Measurements from ENCODE around the gene PAQR5.

The PAQR5 gene

GRCh38 chr15:69318033-69318432 lies 19.3 kb downstream of the PAQR5 start:
- no peak overlapping the region for H3K27ac ChIP-seq
- ChIA-PET POLR2A (ENCODE audit: low non-redundant PET) (no interaction called here), CTCF (interaction anchor here (0.8 kb wide), 1 partner anchor 12 kb away, joined by 3 read pairs; no protein-coding TSS in a partner anchor)
- TF ChIP-seq, protein P1, sequence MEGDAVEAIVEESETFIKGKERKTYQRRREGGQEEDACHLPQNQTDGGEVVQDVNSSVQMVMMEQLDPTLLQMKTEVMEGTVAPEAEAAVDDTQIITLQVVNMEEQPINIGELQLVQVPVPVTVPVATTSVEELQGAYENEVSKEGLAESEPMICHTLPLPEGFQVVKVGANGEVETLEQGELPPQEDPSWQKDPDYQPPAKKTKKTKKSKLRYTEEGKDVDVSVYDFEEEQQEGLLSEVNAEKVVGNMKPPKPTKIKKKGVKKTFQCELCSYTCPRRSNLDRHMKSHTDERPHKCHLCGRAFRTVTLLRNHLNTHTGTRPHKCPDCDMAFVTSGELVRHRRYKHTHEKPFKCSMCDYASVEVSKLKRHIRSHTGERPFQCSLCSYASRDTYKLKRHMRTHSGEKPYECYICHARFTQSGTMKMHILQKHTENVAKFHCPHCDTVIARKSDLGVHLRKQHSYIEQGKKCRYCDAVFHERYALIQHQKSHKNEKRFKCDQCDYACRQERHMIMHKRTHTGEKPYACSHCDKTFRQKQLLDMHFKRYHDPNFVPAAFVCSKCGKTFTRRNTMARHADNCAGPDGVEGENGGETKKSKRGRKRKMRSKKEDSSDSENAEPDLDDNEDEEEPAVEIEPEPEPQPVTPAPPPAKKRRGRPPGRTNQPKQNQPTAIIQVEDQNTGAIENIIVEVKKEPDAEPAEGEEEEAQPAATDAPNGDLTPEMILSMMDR (conservative IDR thresholded peaks at IDR 0.05; ENCODE audit: low read depth), result no peak
- no peak for DNase-seq (ENCODE audit: low spot score)

DNA sequence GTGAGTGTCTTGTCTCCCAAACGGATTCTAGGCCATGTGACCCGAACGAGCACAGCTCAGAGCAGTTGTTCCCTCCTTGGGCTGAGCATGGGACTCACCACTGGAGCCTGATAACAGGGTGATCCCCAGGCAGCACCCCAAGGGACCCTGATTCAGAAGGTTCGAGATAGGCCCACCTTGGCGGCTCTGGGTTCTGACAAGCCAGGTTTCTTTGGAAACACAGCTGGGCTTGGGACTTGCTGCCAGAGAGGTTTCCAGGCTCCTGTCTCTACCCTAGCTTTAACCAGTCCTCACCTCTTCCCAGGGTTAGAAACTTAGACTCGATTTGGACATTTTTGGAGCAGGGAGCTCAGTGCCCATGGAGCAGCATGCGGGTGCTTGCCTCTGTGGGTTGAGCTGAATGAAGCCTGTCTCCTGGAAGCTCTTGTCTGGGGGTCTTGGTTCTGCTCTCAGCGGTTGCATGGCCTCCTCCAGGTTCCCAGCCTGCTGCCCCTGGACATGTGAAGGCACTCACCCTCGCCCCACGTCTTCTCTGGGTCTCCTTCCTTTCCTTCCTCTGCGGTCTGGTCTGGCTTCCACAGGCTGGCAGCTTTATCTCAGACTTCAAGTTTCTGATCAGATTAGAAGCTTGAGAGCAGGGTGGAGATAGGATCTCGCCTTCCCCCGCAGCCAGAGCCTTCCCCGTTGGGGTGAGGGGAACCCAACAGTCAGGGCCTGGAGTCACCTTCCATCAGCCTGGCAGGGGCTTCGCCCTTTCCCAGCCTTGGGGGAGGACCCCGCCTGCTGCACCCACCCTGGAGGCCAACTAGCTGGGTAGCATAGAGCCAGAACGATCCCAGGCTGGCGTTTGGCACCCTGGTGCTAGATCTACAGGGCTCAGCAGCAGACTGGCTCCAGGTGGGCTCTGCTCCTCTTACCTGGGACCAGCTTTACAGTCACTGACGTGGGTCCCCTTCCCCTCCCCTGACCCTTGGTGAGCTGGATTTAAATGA lies 21.0 kb downstream of the PAQR5 start:
- POLR2A ChIA-PET (ENCODE audit: low non-redundant PET), result no interaction called here
- CTCF ChIA-PET, result interaction anchor here (0.7 to 1.1 kb wide), 2 partner anchors 23 to 943 kb away, joined by 3 read pairs; no protein-coding TSS in a partner anchor
- no peak for DNase-seq (ENCODE audit: low spot score)
- no peak overlapping the region for H3K27ac ChIP-seq
- TF ChIP-seq, protein P1 (conservative IDR thresholded peaks at IDR 0.05; ENCODE audit: low read depth), result no peak

DNA sequence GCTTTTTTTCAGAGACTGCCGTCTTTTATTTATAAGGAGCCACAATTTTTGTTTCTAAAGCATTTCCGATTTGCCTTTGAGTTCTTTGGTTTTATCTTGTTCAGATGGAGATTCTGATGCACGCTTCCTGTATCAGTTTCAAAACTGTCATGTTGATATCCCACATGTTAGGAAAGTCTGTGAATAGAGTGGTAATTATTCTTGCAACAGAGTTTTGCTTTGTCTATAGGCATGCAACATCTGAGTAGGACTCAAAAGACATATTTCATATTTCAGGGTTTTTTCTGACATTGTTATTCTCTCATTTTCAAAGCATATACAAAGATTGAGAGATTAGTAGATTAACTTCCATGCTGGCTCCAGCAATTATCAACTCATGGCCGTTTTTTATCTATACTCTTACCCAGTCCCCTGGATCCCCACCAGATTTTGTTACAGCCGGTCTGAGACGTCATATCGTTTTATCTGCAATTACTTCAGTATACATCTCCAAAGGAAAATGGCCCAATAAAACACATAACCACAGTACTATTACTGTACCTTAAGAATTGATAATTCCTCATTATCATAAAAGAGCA lies 22.4 kb downstream of the PAQR5 start:
- TF ChIP-seq, protein P1 (conservative IDR thresholded peaks at IDR 0.05; ENCODE audit: low read depth), result no peak
- POLR2A ChIA-PET (ENCODE audit: low non-redundant PET), result no interaction called here
- no peak for DNase-seq (ENCODE audit: low spot score)

DNA sequence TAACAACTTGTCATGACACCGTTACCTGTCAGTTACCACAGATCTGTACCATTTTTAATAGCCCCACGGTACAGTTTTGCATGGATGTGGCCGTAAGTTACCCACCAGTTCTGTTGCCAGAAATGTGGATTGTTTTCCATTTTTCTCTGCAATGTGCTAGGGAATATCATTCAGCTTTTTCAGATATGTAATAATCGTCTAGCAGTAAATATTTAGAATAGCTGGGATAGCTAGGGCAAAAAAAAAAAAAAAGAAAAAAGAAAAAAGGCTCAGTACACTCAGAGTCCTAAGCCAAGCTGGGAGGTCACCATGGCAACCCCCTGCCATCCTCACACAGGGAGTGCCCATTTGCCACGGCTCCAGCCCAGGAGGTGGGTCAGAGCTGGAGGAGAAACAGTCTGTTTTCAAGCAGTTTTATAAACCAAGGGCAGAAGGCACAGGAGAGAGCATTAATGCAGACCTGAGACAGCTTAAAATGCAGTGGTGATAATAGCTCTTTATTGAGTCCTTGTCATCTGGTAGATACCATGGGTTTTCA lies 25.2 kb downstream of the PAQR5 start:
- no peak overlapping the region for H3K27ac ChIP-seq
- DNase-seq (ENCODE audit: low spot score), result no peak
- TF ChIP-seq, protein P1 (conservative IDR thresholded peaks at IDR 0.05; ENCODE audit: low read depth), result no peak
- CTCF ChIA-PET, result interaction anchor here (0.6 kb wide), 1 partner anchor 15 kb away, joined by 4 read pairs; no protein-coding TSS in a partner anchor
- POLR2A ChIA-PET (ENCODE audit: low non-redundant PET), result no interaction called here

More for the DNA sequence above, 22.4 kb downstream of the PAQR5 start:
- H3K27ac ChIP-seq, result no peak overlapping the region
- CTCF ChIA-PET, result interaction anchor here (0.6 kb wide), 1 partner anchor 15 kb away, joined by 7 read pairs; no protein-coding TSS in a partner anchor

- CTCF ChIA-PET, result no interaction called here
- H3K27ac ChIP-seq, result no peak overlapping the region
- POLR2A ChIA-PET (ENCODE audit: low non-redundant PET), result no interaction called here
- TF ChIP-seq, protein P1 (conservative IDR thresholded peaks at IDR 0.05; ENCODE audit: low read depth), result no peak
- no peak for DNase-seq (ENCODE audit: low spot score)
Measured at GRCh38 chr15:69324565-69324964, 25.9 kb downstream of the PAQR5 start.

DNA sequence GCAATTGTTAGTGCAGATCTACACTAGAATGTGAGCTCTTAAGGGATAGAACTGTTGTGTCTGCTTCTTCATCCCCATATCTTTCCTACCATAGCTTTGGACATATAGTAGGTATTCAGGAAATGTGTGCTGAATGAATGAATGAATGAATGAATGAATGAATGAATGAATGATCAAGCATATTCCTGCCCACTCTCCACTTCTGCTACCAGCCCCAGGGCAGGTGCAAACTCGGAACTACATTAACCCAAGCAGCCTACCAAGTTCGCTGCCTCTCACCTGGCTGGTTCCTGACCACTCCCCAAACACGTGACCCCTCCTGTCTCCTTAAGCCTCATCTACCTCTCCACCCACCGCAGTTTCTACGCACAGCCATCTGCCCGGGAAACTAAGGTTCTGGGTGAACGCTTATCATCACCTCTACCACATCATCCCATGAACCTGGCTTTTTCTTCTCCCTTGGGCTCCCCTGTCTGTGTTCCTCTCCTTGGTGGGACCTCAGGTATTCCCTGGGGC lies 26.8 kb downstream of the PAQR5 start:
- TF ChIP-seq, protein P1 (conservative IDR thresholded peaks at IDR 0.05; ENCODE audit: low read depth), result no peak
- ChIA-PET POLR2A (ENCODE audit: low non-redundant PET) (no interaction called here), CTCF (interaction anchor here (0.7 kb wide), 1 partner anchor 530 kb away, joined by 3 read pairs; no protein-coding TSS in a partner anchor)
- no peak overlapping the region for H3K27ac ChIP-seq
- DNase-seq (ENCODE audit: low spot score), result no peak

Data from RWPE1 (cell line).